RPMI7951 (cell line): ENCODE results near the gene SH3BGRL. TPM values are rescaled to one million over a fixed set of nuclear protein-coding genes. Genes with fewer than 3 reads are reported as not detected.
"Not testable (repeated sequence)": the region's sequence is repeated elsewhere in the genome, so short reads cannot be mapped to it uniquely, and the experiment has no call there.

Experiments
- DNase-seq: peaks from one replicate; pipeline ENCODE4 v3.0.0-alpha.2; 2012; ENCODE audit warnings: low read depth
- total RNA-seq: library from RNA; depleted of rRNA; stranded (reverse); fragments of >200 nt; shearing (Covaris generic); gene quantifications from 2 replicates; pipeline ENCODE4 v1.2.3, GENCODE V29; 2014

Gene SH3BGRL
- total RNA-seq, 1 experiment from 2014 or later: 122 TPM

GRCh38 chrX:81259714-81260395 lies 58.0 kb downstream of the SH3BGRL start:
- DNase-seq: peak; percentile 5

GRCh38 chrX:81261576-81261975 lies 59.7 kb downstream of the SH3BGRL start:
- DNase-seq: peak; percentile 9

GRCh38 chrX:81263059-81263458 lies 61.2 kb downstream of the SH3BGRL start:
- DNase-seq: no peak

GRCh38 chrX:81278616-81279015 lies 76.7 kb downstream of the SH3BGRL start:
- DNase-seq: no peak

GRCh38 chrX:81280148-81280547 lies 78.2 kb downstream of the SH3BGRL start:
- DNase-seq: no peak

- DNase-seq: no peak
These were observed 84.2 kb downstream of the SH3BGRL start for GRCh38 chrX:81286075-81286474.

GRCh38 chrX:81286608-81287007 lies 84.7 kb downstream of the SH3BGRL start:
- DNase-seq: no peak

GRCh38 chrX:81291996-81292395 lies 90.1 kb downstream of the SH3BGRL start:
- no peak for DNase-seq

GRCh38 chrX:81294101-81294500 lies 92.2 kb downstream of the SH3BGRL start:
- DNase-seq: no peak

GRCh38 chrX:81301877-81302276 lies 100.0 kb downstream of the SH3BGRL start:
- DNase-seq: peak; percentile 0

GRCh38 chrX:81304563-81304962 lies 102.7 kb downstream of the SH3BGRL start:
- DNase-seq: no peak

GRCh38 chrX:81305240-81305639 lies 103.3 kb downstream of the SH3BGRL start:
- no peak for DNase-seq

- DNase-seq: no peak
These were observed 106.4 kb downstream of the SH3BGRL start for GRCh38 chrX:81308086-81308829.

GRCh38 chrX:81316163-81316562 lies 114.3 kb downstream of the SH3BGRL start:
- DNase-seq: no peak

GRCh38 chrX:81331653-81332052 lies 129.8 kb downstream of the SH3BGRL start:
- DNase-seq: not testable (repeated sequence)

GRCh38 chrX:81336455-81337152 lies 134.7 kb downstream of the SH3BGRL start:
- no peak for DNase-seq

GRCh38 chrX:81337805-81338204 lies 135.9 kb downstream of the SH3BGRL start:
- no peak for DNase-seq

GRCh38 chrX:81338924-81339323 lies 137.0 kb downstream of the SH3BGRL start:
- DNase-seq: no peak

- not testable (repeated sequence) for DNase-seq
These were observed 143.4 kb downstream of the SH3BGRL start for GRCh38 chrX:81345296-81345695.
